Body of pancreas (tissue), 4 donors: ENCODE data around the gene DNTT. TPM values are rescaled to one million over a fixed set of nuclear protein-coding genes. Genes with fewer than 3 reads are reported as not detected.

Experiments used
- ATAC-seq: fragments of 150-250 bp; one replicate; pipeline ENCODE4 v1.9.1; 2016
- DNase-seq, 4 donors: peaks; one replicate each; pipeline ENCODE4 v3.0.0-alpha.2; 2019
- H3K27ac ChIP-seq, 4 donors: fragments of 200-600 bp; sonication (generic); 1 replicate in 3 of 4; 2 replicates in 1 of 4; pipeline versions ENCODE4 v1.5.1 to v1.6.1; 2016 to 2019; ENCODE audit warnings: mild to moderate bottlenecking in 1 of 4, mixed read lengths in 1 of 4, moderate library complexity in 1 of 4
- H3K27me3 ChIP-seq, 2 donors: fragments of 200-600 bp; sonication (generic); one replicate each; pipeline ENCODE4 v1.6.0; 2016; ENCODE audit warnings: mild to moderate bottlenecking in 1 of 2
- H3K36me3 ChIP-seq, 2 donors: fragments of 200-600 bp; sonication (generic); replicated peaks in 1 of 2; 2 replicates each; pipeline ENCODE4 v1.5.1; 2016; ENCODE audit warnings: low read depth in 2 of 2; ENCODE audit not compliant: insufficient read depth in 1 of 2
- H3K4me1 ChIP-seq: fragments of 200-600 bp; sonication (generic); one replicate; pipeline ENCODE4 v1.6.0; 2016
- H3K4me3 ChIP-seq, 2 donors: fragments of 200-600 bp; sonication (generic); 1 replicate in 1 of 2; 2 replicates in 1 of 2; pipeline ENCODE4 v1.5.1; 2016 to 2019
- H3K9me3 ChIP-seq, 3 donors: fragments of 200-600 bp; sonication (generic); 1 replicate in 2 of 3; 2 replicates in 1 of 3; pipeline ENCODE4 v1.5.1; 2016
- CTCF ChIP-seq, 7 experiments: fragments of 450-650 bp in 4 of 7; fragments of 200-600 bp in 3 of 7; sonication (generic) in 3 of 7; IDR thresholded peaks; one replicate each; pipeline ENCODE4 v1.5.1; 2016 to 2019; ENCODE audit warnings: antibody characterized with exemption in 7 of 7
- POLR2A ChIP-seq, 3 donors: fragments of 450-650 bp; IDR thresholded peaks; one replicate each; pipeline ENCODE4 v1.6.1; 2016; ENCODE audit warnings: antibody characterized with exemption in 3 of 3, mild to moderate bottlenecking in 2 of 3
- WGBS, 2 donors: methylation state at CpG; one replicate each; pipeline ENCODE4 v1.1.5; 2017; 5-methylcytosine and 5-hydroxymethylcytosine counted together
- intact Hi-C: fragments of 100-400 bp; cut with DNase I; formaldehyde crosslinking; loops from one replicate; pipeline ENCODE4 v1.15.1; 2023
- total RNA-seq, 2 donors: library from RNA; depleted of rRNA; stranded (reverse); fragments of >200 nt; gene quantifications; one replicate each; pipeline ENCODE4 v1.1.0, GENCODE V29; 2016

DNTT gene
- total RNA-seq, 2 donors from 2014 or later, result not detected

GRCh38 chr10:96260014-96260413 lies 44.2 kb upstream of the DNTT start:
- Histone ChIP-seq H3K36me3 (no peaks in the 10 kb centered on the region), H3K4me1 (peaks cover 30% of the 10 kb centered on the region), H3K4me3 (no peak overlapping the region), H3K27me3 (no peaks in the 10 kb centered on the region), H3K27ac (peak overlapping the region in 3 of 4 donors; percentile 5 to 45 (median 24)), H3K9me3 (no peaks in the 10 kb centered on the region)
- no peak for DNase-seq
- 60 to 69% methylated on average over 3 of the region's 3 CpGs for WGBS, 2 donors
- intact Hi-C loops, result no loop called here
- TF ChIP-seq POLR2A (IDR thresholded peaks at IDR 0.05) (no peak), CTCF (IDR thresholded peaks at IDR 0.05) (no peak)
- no peak for ATAC-seq

- WGBS, 2 donors, result 93 to 95% methylated on average over 2 of the region's 2 CpGs
- intact Hi-C loops, result no loop called here
- no peaks in the 10 kb centered on the region for H3K36me3 ChIP-seq
Measured at GRCh38 chr10:96261132-96261531, 43.1 kb upstream of the DNTT start.

GRCh38 chr10:96261930-96262329 lies 42.3 kb upstream of the DNTT start:
- ATAC-seq (peak; percentile 67), DNase-seq (peak in 1 of 4 donors; percentile 39)
- peak overlapping the region in 1 of 4 donors; percentile 29 for H3K27ac ChIP-seq
- H3K4me3 ChIP-seq, result no peak overlapping the region
- H3K9me3 ChIP-seq, result no peaks in the 10 kb centered on the region
- no peaks in the 10 kb centered on the region for H3K36me3 ChIP-seq
- TF ChIP-seq POLR2A (IDR thresholded peaks at IDR 0.05) (no peak), CTCF (IDR thresholded peaks at IDR 0.05) (no peak)
- H3K27me3 ChIP-seq, result no peaks in the 10 kb centered on the region
- 35 to 55% methylated on average over 3 of the region's 3 CpGs for WGBS, 2 donors
- intact Hi-C loops, result no loop called here
- peaks cover 46% of the 10 kb centered on the region for H3K4me1 ChIP-seq

More at GRCh38 chr10:96261132-96261531, 43.1 kb upstream of the DNTT start:
- no peaks in the 10 kb centered on the region for H3K9me3 ChIP-seq
- no peak for TF ChIP-seq POLR2A (IDR thresholded peaks at IDR 0.05)
- no peak for TF ChIP-seq CTCF (IDR thresholded peaks at IDR 0.05)
- ATAC-seq, result no peak
- H3K4me1 ChIP-seq, result peaks cover 38% of the 10 kb centered on the region
- peak overlapping the region in 1 of 4 donors; percentile 29 for H3K27ac ChIP-seq
- no peaks in the 10 kb centered on the region for H3K27me3 ChIP-seq
- DNase-seq, result no peak
- no peak overlapping the region for H3K4me3 ChIP-seq

- Histone ChIP-seq H3K9me3 (no peaks in the 10 kb centered on the region), H3K4me3 (no peak overlapping the region), H3K27me3 (no peaks in the 10 kb centered on the region), H3K4me1 (peaks cover 52% of the 10 kb centered on the region), H3K36me3 (no peaks in the 10 kb centered on the region), H3K27ac (no peak overlapping the region)
- TF ChIP-seq POLR2A (IDR thresholded peaks at IDR 0.05) (no peak), CTCF (IDR thresholded peaks at IDR 0.05) (no peak)
- 87 to 100% methylated on average over 1 to 4 of the region's 4 CpGs for WGBS, 2 donors
- no peak for ATAC-seq
- intact Hi-C loops, result no loop called here
- no peak for DNase-seq
Measured at GRCh38 chr10:96263176-96263575, 41.1 kb upstream of the DNTT start.

GRCh38 chr10:96263669-96264068 lies 40.6 kb upstream of the DNTT start:
- H3K27ac ChIP-seq, result no peak overlapping the region
- WGBS, 2 donors, result 67 to 81% methylated on average over 4 of the region's 4 CpGs
- H3K27me3 ChIP-seq, result no peaks in the 10 kb centered on the region
- no peaks in the 10 kb centered on the region for H3K9me3 ChIP-seq
- TF ChIP-seq POLR2A (IDR thresholded peaks at IDR 0.05) (no peak), CTCF (IDR thresholded peaks at IDR 0.05) (no peak)
- no peak for ATAC-seq
- DNase-seq, result no peak
- no peak overlapping the region for H3K4me3 ChIP-seq
- H3K4me1 ChIP-seq, result peaks cover 52% of the 10 kb centered on the region
- intact Hi-C loops, result no loop called here
- no peaks in the 10 kb centered on the region for H3K36me3 ChIP-seq
